Measurements from ENCODE around the gene SYNGR4.

SYNGR4 gene

DNA sequence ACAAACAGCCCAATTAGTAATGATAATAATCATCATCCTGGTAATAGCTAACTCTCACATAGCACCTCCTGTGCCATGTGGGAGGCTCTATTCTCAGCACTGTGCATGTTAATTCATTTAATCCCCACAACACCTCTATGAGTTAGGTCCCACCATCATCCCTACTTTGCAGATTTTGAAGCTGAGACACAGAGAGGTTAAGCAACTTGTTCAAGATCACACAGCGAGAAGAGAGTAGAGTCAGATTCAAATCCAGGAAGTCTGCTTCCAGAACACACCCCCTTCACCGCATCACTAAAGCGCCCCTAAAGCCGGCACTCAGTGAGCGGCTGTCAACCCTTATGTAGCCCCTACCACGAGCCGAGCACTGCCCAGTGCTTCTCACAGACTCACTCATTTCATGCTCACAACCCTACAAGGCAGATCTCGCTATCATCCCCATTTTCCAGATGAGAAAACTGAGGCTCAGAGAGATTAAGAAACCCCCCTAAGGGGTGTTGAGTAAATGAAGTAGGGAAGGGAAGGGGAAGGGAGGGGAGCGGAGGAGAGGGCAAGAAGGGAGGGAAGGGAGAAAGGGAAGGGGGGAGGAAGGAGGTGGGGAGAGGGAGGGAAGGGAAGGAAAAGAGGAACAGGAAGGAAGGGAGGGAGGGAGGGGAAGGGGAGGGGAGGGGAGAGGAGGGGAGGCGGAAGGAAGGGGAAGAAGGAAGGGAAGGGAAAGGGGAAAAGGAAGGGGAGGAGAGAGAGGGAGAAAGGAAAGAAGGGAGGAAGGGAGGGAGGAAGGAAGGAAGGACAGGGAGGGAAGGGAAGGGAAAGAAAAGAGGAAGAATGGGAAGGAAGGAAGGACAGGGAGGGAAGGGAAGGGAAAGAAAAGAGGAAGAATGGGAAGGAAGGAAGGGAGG is 22.4 kb upstream of the SYNGR4 start:
- no peak for DNase-seq (ENCODE audit: low read depth in 2 of 2)

- DNase-seq (ENCODE audit: low read depth in 2 of 2): no peak
These were observed 21.8 kb upstream of the SYNGR4 start for GRCh38 chr19:48342414-48342738.

DNA sequence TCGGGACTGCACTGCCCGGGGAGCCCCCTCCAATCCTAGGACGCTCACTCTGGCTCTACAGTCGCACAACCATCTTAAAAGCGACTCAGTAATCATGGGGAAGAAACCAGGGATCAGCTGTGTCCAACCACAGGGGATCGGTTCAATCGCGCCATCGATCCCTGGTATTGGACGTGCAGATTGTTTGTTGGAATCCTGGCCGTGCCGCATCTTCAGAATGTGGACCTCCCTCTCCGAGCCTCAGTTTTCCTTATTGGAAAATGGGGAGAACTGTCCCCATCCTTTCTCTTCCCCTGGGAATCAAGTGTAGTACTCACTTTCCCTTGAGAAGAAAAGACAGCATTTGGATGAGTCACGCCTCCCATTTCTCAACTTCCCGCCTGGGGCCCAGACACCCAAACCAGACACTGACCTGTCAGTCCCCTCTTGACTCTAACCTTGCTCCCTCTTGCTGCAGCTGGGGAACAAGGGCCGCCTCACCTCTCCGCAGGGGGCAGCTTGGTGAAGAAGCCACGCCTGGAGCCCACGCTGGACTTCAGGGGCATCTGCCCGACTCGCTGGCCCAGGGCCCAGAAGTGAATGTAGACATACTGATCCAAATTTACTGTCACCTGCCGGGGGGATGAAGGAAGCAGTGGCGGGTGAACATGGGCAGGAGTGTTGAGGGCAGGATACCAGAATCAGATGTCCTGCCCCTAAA is 21.2 kb upstream of the SYNGR4 start:
- no peak for DNase-seq (ENCODE audit: low read depth in 2 of 2)

GRCh38 chr19:48344892-48345291 is 19.3 kb upstream of the SYNGR4 start:
- no peak for DNase-seq (ENCODE audit: low read depth in 2 of 2)

- no peak for DNase-seq (ENCODE audit: low read depth in 2 of 2)
These were observed 18.0 kb upstream of the SYNGR4 start for GRCh38 chr19:48346191-48346590.

DNA sequence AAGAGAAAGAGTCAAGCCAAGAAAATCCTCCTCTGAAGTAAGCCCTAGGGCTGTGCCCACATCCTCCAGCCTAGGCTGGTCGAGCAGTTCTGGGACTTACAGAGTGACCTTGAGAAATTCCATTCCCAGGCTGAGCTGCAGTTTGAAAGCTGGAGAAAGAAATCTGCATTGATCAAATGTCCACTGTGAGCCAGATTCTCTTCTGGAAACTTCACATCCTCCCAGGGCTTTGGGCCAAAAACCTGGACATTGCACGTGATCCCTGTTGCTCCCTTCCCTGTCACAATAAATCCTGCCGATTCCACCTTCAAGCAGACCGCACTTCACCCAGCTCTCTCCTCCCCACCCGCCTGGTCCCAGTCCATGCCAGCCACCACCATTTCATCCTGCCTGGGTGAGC is 16.1 kb upstream of the SYNGR4 start:
- no peak for DNase-seq (ENCODE audit: low read depth in 2 of 2)

GRCh38 chr19:48348737-48349136 is 15.4 kb upstream of the SYNGR4 start:
- no peak for DNase-seq (ENCODE audit: low read depth in 2 of 2)

DNA sequence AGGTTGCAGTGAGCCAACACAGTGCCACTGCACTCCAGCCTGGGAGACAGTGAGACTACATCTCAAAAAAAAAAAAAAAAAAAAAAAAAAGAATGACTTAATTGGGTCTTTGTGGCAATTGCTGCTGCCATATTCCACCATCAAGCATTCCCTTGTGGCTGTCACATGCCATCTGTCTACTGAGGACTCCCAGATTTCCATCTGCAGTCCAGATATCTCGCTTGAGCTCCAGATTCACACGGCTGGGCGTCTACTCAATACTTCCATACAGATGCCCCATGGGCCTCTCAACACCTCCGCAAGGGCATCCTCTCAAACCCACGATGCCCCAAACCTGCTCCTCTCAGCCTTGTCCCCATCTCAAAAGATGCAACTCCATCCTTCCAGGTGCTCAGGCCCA is 13.3 kb upstream of the SYNGR4 start:
- no peak for DNase-seq (ENCODE audit: low read depth in 2 of 2)

DNA sequence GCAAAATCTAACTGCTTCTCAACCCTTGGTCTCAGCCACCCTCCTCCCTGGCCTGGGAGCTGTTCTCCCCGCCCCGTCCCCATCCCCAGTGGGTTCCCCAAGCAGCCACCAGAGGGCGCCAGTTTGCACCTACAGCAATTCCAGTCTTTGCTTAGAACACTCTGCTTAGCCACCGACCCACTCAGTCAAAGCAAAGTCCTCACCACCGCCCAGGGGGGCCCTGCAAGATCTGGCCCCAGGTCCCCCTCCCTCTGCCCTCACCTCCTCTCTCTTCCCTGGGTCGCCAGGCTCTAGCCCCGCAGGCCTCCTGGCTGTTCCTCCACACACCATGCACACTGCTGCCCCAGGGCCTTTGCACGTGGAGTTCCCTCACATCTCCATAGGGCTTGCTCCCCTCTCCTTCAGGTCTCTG is 12.8 kb upstream of the SYNGR4 start:
- DNase-seq (ENCODE audit: low read depth in 2 of 2): peak; percentile 66 to 82

DNA sequence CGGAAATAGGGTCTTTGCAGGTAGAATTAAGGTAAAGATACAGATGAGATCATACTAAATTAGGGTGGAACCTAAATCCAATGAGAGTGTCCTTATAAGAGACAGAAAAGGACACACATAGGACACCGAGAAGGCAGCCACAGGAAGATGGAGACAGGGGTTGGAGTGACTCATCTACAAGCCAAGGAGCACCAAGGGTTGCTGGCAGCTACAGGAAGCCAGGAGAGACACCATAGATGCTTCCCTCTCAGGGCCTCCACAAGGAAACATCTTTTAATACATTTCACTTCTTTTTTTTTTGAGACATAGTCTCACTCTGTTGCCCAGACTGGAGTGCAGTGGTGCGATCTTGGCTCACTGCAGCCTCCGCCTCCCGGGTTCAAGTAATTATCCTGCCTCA is 10.5 kb upstream of the SYNGR4 start:
- DNase-seq (ENCODE audit: low read depth in 2 of 2): no peak

GRCh38 chr19:48354332-48354992 is 9.7 kb upstream of the SYNGR4 start:
- no peak for DNase-seq (ENCODE audit: low read depth in 2 of 2)

DNA sequence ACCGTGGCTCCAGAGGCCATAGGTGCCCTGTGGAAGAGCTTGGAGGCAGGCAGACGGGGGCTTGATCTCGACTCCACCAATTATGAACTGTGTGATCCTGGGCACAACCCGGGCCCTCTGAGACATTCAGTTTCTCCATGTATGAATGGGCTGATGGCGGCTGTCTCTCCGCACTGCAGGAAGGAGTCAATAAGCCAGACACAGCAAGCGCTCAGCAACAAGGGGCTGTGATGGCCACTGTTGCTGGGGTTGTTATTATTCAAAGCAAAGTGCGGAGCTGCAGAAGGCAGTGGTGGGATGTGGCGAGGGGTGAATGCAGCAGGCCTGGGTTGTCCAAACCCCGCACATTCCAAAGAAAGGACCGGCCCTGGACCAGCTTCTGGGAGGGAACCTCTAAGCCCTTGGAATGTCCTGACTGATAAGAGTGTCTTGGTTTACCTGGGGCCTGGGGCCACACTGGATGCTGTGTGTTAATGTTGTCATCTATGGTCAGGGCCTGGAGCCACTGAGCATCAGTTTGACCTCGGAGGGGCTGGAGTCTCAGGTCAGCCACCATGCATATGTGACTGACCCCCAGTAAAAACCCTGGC is 8.7 kb upstream of the SYNGR4 start:
- no peak for DNase-seq (ENCODE audit: low read depth in 2 of 2)

DNA sequence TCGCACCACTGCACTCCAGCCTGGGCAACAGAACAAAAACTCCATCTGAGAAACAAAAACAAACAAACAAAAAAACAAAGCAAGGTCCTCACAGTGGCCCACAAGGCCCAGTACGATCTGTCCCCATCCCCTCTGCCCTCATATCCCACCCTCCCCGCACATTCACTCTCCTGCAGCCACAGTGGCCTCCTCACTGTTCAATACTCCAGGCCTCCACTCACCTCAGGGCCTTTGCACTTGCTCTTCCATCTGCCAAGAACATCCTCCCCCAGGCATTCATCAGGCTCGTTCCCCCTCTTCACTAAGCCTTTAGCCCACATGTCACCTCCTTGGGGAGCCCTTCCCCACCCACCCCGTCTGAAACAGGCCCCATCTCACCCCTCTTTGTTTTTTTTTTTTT is 5.0 kb upstream of the SYNGR4 start:
- DNase-seq (ENCODE audit: low read depth in 2 of 2): no peak

DNA sequence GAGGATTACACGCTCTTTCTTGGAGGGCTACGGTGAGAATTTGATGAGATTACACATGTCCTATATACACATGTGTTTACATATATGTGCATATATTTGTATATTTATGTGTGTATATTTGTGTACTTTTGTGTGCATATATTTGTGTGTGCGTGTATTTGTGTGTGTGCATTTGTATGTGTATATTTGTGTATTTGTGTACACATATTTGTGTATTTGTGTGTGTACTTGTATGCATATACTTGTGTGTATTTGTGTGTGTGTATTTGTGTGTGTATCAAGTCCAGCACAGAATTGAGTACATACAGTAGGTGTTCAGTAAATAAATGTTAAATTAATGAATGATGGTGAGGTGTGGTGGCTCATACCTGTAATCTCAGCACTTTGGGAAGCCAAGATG is 2.3 kb upstream of the SYNGR4 start:
- DNase-seq (ENCODE audit: low read depth in 2 of 2): no peak

DNA sequence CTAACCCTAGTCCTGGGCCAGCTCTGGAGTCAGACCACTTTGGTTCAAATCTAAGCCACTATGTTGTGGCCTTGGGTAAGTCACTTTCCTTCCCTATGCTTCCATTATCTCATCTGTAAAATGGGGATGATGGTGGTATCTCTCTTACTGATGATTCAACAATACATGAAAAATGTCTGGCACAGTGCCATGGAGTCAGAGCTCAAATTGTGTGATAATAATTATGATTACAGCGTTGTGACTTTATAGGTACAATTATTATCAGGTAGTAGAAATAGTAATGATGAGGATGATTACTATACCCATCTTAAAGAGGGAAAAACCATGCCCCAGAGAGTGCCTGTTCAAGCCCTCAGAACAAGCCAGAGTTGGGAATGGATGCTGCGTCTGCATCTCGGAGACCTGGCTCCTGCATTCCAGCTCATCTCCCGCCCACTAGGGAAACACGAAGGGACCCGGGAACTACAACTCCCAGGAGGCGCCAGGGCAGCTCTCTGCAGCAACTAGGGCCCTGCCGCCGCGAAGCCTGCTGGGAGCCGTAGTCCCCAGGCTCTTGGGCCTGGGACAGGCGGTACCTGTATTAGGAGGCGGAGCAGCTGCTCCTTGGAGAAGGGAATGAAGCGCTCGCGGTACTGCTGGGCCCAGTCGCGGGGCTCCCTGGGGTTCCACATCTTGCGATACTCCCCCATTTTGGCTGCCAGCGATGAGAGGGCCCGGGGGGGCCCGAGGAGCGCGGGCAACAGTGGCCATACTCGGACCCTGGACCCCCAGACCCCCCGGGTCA is 1.3 kb upstream of the SYNGR4 start:
- peak; percentile 78 to 92 for DNase-seq (ENCODE audit: low read depth in 2 of 2)

- no peak for DNase-seq (ENCODE audit: low read depth in 2 of 2)
These were observed 712 bp upstream of the SYNGR4 start for GRCh38 chr19:48363500-48363809.

- no peak for DNase-seq (ENCODE audit: low read depth in 2 of 2)
These were observed 606 bp downstream of the SYNGR4 start for GRCh38 chr19:48364598-48365348.

GRCh38 chr19:48365602-48366001 is 1.4 kb downstream of the SYNGR4 start:
- DNase-seq (ENCODE audit: low read depth in 2 of 2): no peak

- DNase-seq (ENCODE audit: low read depth in 2 of 2): no peak
These were observed 3.7 kb downstream of the SYNGR4 start for GRCh38 chr19:48367855-48368254.

DNA sequence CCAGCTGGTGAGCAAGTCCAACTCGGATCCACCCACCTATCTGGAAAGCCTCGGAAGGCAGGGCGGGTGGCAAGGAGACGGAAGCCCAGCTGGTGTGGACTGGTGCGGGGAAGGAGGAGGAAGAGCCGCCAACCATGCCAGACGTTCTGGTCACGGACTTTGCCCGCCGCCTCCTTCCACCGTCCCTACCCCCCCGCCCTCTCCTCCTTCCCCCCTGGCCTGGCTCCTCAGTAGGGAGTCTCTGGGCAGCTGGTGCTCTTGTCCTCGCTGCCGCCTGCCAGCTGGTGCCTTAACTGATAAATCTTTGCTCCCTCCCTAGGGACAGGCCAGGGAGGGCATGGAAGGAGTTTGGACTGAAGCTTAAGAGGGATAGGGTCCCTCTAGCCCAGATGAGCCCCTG is 4.8 kb downstream of the SYNGR4 start:
- no peak for DNase-seq (ENCODE audit: low read depth in 2 of 2)

GRCh38 chr19:48370955-48371354 is 6.8 kb downstream of the SYNGR4 start:
- DNase-seq (ENCODE audit: low read depth in 2 of 2): no peak
